Liver (tissue), 9 donors: ENCODE results near the gene CEACAM19. TPM values are rescaled to one million over a fixed set of nuclear protein-coding genes. Genes with fewer than 3 reads are reported as not detected.

ENCODE experiments used
- DNase-seq: peaks from one replicate; pipeline ENCODE4 v3.0.0-alpha.2; 2017; ENCODE audit warnings: low spot score
- H3K27ac ChIP-seq, 2 donors: one replicate each; pipeline ENCODE4 v1.7.0; 2013; ENCODE audit warnings: inconsistent platforms in 2 of 2, low read length in 2 of 2, control low read depth in 1 of 2, low read depth in 1 of 2, mild to moderate bottlenecking in 1 of 2
- H3K27me3 ChIP-seq, 4 donors: one replicate each; pipeline versions ENCODE4 v1.6.1 to v1.7.0; 2013; ENCODE audit warnings: low read length in 3 of 4, inconsistent platforms in 1 of 4, mild to moderate bottlenecking in 1 of 4, moderate library complexity in 1 of 4; ENCODE audit not compliant: control insufficient read depth in 4 of 4, insufficient read depth in 4 of 4
- H3K36me3 ChIP-seq, 4 donors: one replicate each; pipeline versions ENCODE4 v1.6.1 to v1.7.0; 2013; ENCODE audit warnings: low read length in 3 of 4, mild to moderate bottlenecking in 3 of 4, low read depth in 1 of 4, moderate library complexity in 1 of 4; ENCODE audit not compliant: control insufficient read depth in 4 of 4, insufficient read depth in 3 of 4
- H3K4me1 ChIP-seq, 4 donors: one replicate each; pipeline versions ENCODE4 v1.6.1 to v1.7.0; 2013; ENCODE audit warnings: low read length in 3 of 4, mild to moderate bottlenecking in 3 of 4, moderate library complexity in 1 of 4; ENCODE audit not compliant: control insufficient read depth in 4 of 4, insufficient read depth in 4 of 4
- H3K4me3 ChIP-seq, 3 donors: one replicate each; pipeline versions ENCODE4 v1.6.1 to v1.7.0; 2013; ENCODE audit warnings: low read length in 3 of 3, control low read depth in 1 of 3, low read depth in 1 of 3, mild to moderate bottlenecking in 1 of 3
- H3K9ac ChIP-seq, 2 donors: one replicate each; pipeline ENCODE4 v1.7.0; 2013; ENCODE audit warnings: low read length in 2 of 2, mild to moderate bottlenecking in 2 of 2, moderate library complexity in 2 of 2, control low read depth in 1 of 2, low read depth in 1 of 2
- H3K9me3 ChIP-seq, 4 donors: one replicate each; pipeline versions ENCODE4 v1.6.1 to v1.7.0; 2013; ENCODE audit warnings: low read length in 3 of 4; ENCODE audit not compliant: control insufficient read depth in 4 of 4
- EGR1 ChIP-seq, 2 donors: IDR thresholded peaks; 2 replicates each; pipeline ENCODE4 v1.6.1; 2016 to 2018; ENCODE audit warnings: antibody characterized with exemption in 2 of 2, low read depth in 2 of 2
- FOXA1 ChIP-seq: IDR thresholded peaks from 2 replicates; pipeline ENCODE4 v1.6.1; 2016; ENCODE audit warnings: antibody characterized with exemption
- FOXA2 ChIP-seq: IDR thresholded peaks from 2 replicates; pipeline ENCODE4 v1.6.1; 2016; ENCODE audit warnings: antibody characterized with exemption
- GABPA ChIP-seq, 2 donors: IDR thresholded peaks in 1 of 2; conservative IDR thresholded peaks in 1 of 2; 2 replicates each; pipeline ENCODE4 v1.6.1; 2016; ENCODE audit warnings: antibody characterized with exemption in 2 of 2, mild to moderate bottlenecking in 1 of 2, moderate library complexity in 1 of 2
- HNF4A ChIP-seq, 2 donors: conservative IDR thresholded peaks; 2 replicates each; pipeline ENCODE4 v1.6.1; 2016; ENCODE audit warnings: antibody characterized with exemption in 2 of 2, mild to moderate bottlenecking in 2 of 2
- HNF4G ChIP-seq: IDR thresholded peaks from 2 replicates; pipeline ENCODE4 v1.6.1; 2016; ENCODE audit warnings: antibody characterized with exemption
- JUND ChIP-seq, 2 donors: IDR thresholded peaks; 2 replicates each; pipeline ENCODE4 v1.6.1; 2016; ENCODE audit warnings: antibody characterized with exemption in 2 of 2
- NR2F2 ChIP-seq: IDR thresholded peaks from 2 replicates; pipeline ENCODE4 v1.6.1; 2016; ENCODE audit warnings: antibody characterized with exemption
- SP1 ChIP-seq: IDR thresholded peaks from 2 replicates; pipeline ENCODE4 v1.6.1; 2018; ENCODE audit warnings: antibody characterized with exemption, mild to moderate bottlenecking
- TAF1 ChIP-seq: conservative IDR thresholded peaks from 2 replicates; pipeline ENCODE4 v1.6.1; 2016; ENCODE audit warnings: antibody characterized with exemption, mild to moderate bottlenecking
- YY1 ChIP-seq: IDR thresholded peaks from 2 replicates; pipeline ENCODE4 v1.6.1; 2016; ENCODE audit warnings: antibody characterized with exemption, mild to moderate bottlenecking
- WGBS: extraction: QIAGEN DNeasy Blood & Tissue Kit; methylation state at CpG from one replicate; pipeline ENCODE4 v1.1.7; 2013; 5-methylcytosine and 5-hydroxymethylcytosine counted together
- polyA plus RNA-seq, 2 donors: library from polyadenylated mRNA; stranded (reverse) in 1 of 2; unstranded in 1 of 2; fragments of 200-250 nt in 1 of 2; fragments of >200 nt in 1 of 2; fragmentation: Nextera tagmentation in 1 of 2; extraction: Ambion mirVana in 1 of 2; gene quantifications; one replicate each; pipeline versions ENCODE4 v1.2.1 to v1.2.3, GENCODE V29; 2013 to 2015
- total RNA-seq, 2 donors: library from RNA; depleted of rRNA; stranded (reverse); fragments of >200 nt; gene quantifications; one replicate each; pipeline ENCODE4 v1.2.3, GENCODE V29; 2014
- TF ChIP-seq, protein P1 (sequence below): IDR thresholded peaks from 2 replicates; pipeline ENCODE4 v1.6.1; 2016; ENCODE audit warnings: antibody characterized with exemption, mild to moderate bottlenecking
- TF ChIP-seq, protein P2 (sequence below): IDR thresholded peaks from 2 replicates; pipeline ENCODE4 v1.6.1; 2016; ENCODE audit warnings: antibody characterized with exemption
- donor health status: healthy.
- donor health status: healthy.
- donor health status: healthy.
- donor health status: healthy.
- donor health status: healthy.

Gene CEACAM19
- total and polyA plus RNA-seq, 4 donors: 0.75 to 2.6 (median 1.3) TPM

DNA sequence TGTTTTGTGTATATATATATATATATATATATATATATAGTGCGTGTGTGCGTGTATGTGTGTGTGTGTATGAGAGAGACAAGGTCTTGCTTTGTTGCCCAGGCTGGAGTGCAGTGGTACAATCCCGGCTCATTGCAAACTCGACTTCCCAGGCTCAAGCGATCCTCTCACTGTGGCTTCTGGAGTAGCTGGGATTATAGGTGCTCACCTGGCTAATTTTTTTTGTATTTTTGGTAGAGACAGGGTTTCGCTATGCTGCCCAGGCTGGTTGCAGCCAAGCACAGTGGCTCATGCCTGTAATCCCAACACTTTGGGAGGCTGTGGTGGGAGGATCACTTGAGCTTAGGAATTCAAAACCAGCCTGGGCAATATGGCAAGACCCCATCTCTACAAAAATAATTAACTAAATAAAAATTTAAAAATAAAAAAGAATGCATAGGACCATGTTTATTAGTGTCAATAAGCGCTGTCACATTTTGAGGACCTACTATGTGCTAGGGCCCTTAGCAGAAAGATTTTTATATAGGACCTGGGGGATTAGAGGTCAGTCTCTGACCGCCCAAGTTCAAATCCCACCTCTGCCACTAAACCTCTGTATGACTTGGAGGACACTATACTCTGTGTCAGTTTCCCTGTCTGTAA is 25.8 kb upstream of the CEACAM19 start:
- H3K4me1 ChIP-seq: peaks cover 5 to 45% (median 36%) of the 10 kb centered on the region in 4 donors
- no peak overlapping the region for H3K9ac ChIP-seq
- no peak overlapping the region for H3K27ac ChIP-seq
- H3K9me3 ChIP-seq: no peaks in the 10 kb centered on the region
- WGBS: 76% methylated on average over 8 of the region's 8 CpGs
- no peaks in the 10 kb centered on the region for H3K27me3 ChIP-seq
- peaks cover 0 to 27% (median 11%) of the 10 kb centered on the region in 4 donors for H3K36me3 ChIP-seq
- DNase-seq: no peak
- TF ChIP-seq JUND (IDR thresholded peaks at IDR 0.05) (no peak), GABPA (IDR thresholded peaks at IDR 0.05 in 1 of 2, conservative IDR thresholded peaks at IDR 0.05 in 1 of 2) (no peak), EGR1 (IDR thresholded peaks at IDR 0.05; ENCODE audit: low read depth in 2 of 2) (no peak), NR2F2 (no peak), SP1 (no peak), HNF4G (no peak), HNF4A (conservative IDR thresholded peaks at IDR 0.05) (no peak), TAF1 (no peak), FOXA1 (no peak)
- TF ChIP-seq, protein P1, sequence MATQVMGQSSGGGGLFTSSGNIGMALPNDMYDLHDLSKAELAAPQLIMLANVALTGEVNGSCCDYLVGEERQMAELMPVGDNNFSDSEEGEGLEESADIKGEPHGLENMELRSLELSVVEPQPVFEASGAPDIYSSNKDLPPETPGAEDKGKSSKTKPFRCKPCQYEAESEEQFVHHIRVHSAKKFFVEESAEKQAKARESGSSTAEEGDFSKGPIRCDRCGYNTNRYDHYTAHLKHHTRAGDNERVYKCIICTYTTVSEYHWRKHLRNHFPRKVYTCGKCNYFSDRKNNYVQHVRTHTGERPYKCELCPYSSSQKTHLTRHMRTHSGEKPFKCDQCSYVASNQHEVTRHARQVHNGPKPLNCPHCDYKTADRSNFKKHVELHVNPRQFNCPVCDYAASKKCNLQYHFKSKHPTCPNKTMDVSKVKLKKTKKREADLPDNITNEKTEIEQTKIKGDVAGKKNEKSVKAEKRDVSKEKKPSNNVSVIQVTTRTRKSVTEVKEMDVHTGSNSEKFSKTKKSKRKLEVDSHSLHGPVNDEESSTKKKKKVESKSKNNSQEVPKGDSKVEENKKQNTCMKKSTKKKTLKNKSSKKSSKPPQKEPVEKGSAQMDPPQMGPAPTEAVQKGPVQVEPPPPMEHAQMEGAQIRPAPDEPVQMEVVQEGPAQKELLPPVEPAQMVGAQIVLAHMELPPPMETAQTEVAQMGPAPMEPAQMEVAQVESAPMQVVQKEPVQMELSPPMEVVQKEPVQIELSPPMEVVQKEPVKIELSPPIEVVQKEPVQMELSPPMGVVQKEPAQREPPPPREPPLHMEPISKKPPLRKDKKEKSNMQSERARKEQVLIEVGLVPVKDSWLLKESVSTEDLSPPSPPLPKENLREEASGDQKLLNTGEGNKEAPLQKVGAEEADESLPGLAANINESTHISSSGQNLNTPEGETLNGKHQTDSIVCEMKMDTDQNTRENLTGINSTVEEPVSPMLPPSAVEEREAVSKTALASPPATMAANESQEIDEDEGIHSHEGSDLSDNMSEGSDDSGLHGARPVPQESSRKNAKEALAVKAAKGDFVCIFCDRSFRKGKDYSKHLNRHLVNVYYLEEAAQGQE: no peak
- peak overlapping the region in 1 of 3 donors; percentile 32 for H3K4me3 ChIP-seq

DNA sequence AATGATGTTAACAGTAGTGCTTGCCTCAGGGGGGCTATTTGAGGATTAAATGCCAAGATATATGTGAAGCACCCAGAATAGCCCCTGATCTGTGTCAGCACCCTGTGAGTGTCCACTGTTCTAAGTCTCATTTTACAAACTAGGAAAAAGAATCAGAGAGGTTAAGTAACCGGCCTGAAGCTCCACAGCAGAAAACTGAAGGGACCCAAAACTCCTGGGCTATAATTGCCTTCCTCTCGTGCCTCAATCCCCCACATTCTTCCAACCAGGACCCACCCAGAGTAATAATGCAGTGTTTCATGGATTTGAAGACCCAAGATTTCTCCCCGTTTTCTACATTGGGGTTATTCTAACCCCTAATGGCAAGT is 25.2 kb upstream of the CEACAM19 start:
- TF ChIP-seq YY1 (no peak), TAF1 (no peak), FOXA2 (no peak), NR2F2 (no peak), FOXA1 (no peak), JUND (IDR thresholded peaks at IDR 0.05) (no peak)
- TF ChIP-seq, protein P1: no peak
- TF ChIP-seq, protein P2, sequence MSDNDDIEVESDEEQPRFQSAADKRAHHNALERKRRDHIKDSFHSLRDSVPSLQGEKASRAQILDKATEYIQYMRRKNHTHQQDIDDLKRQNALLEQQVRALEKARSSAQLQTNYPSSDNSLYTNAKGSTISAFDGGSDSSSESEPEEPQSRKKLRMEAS: no peak
- Histone ChIP-seq H3K4me1 (peaks cover 5 to 43% (median 32%) of the 10 kb centered on the region in 4 donors), H3K27me3 (no peaks in the 10 kb centered on the region), H3K9ac (no peak overlapping the region), H3K36me3 (peaks cover 2 to 30% (median 14%) of the 10 kb centered on the region in 4 donors), H3K9me3 (no peaks in the 10 kb centered on the region), H3K4me3 (no peak overlapping the region), H3K27ac (no peak overlapping the region)
- WGBS: 93% methylated on average over 3 of the region's 3 CpGs
- no peak for DNase-seq
